M059J (cell line): ENCODE data around the gene ATP13A3. TPM values are rescaled to one million over a fixed set of nuclear protein-coding genes. Genes with fewer than 3 reads are reported as not detected.

Source experiments
- DNase-seq: peaks from one replicate; pipeline ENCODE4 v3.0.0-alpha.2; 2012; ENCODE audit warnings: low read depth
- total RNA-seq: library from RNA; depleted of rRNA; stranded (reverse); fragments of >200 nt; shearing (Covaris generic); gene quantifications from 2 replicates; pipeline ENCODE4 v1.2.3, GENCODE V29; 2014

ATP13A3 gene
- total RNA-seq, 1 experiment from 2014 or later, result 134 TPM

GRCh38 chr3:194475978-194476377 lies 10.8 kb downstream of the ATP13A3 start:
- peak; percentile 57 for DNase-seq

GRCh38 chr3:194475138-194475932 lies 11.5 kb downstream of the ATP13A3 start:
- DNase-seq, result no peak

GRCh38 chr3:194474675-194475074 lies 12.1 kb downstream of the ATP13A3 start:
- no peak for DNase-seq

- peak; percentile 78 for DNase-seq
Observed at GRCh38 chr3:194472290-194472920, 14.4 kb downstream of the ATP13A3 start.

- no peak for DNase-seq
Observed at GRCh38 chr3:194471863-194472262, 14.9 kb downstream of the ATP13A3 start.

- no peak for DNase-seq
Observed at GRCh38 chr3:194470615-194471014, 16.2 kb downstream of the ATP13A3 start.

- DNase-seq, result no peak
Observed at GRCh38 chr3:194469977-194470376, 16.8 kb downstream of the ATP13A3 start.

GRCh38 chr3:194468086-194468485 lies 18.7 kb downstream of the ATP13A3 start:
- peak; percentile 50 for DNase-seq

GRCh38 chr3:194466761-194467356 lies 19.9 kb downstream of the ATP13A3 start:
- DNase-seq, result peak; percentile 38

- DNase-seq, result no peak
Observed at GRCh38 chr3:194465920-194466570, 20.8 kb downstream of the ATP13A3 start.

GRCh38 chr3:194465246-194465645 lies 21.6 kb downstream of the ATP13A3 start:
- no peak for DNase-seq

GRCh38 chr3:194464692-194465091 lies 22.1 kb downstream of the ATP13A3 start:
- no peak for DNase-seq

GRCh38 chr3:194462936-194463335 lies 23.9 kb downstream of the ATP13A3 start:
- no peak for DNase-seq

GRCh38 chr3:194460566-194460965 lies 26.2 kb downstream of the ATP13A3 start:
- DNase-seq, result no peak

- DNase-seq, result no peak
Observed at GRCh38 chr3:194458131-194458530, 28.7 kb downstream of the ATP13A3 start.

- no peak for DNase-seq
Observed at GRCh38 chr3:194455481-194455880, 31.3 kb downstream of the ATP13A3 start.

- no peak for DNase-seq
Observed at GRCh38 chr3:194450341-194450740, 36.5 kb downstream of the ATP13A3 start.

GRCh38 chr3:194449913-194450312 lies 36.9 kb downstream of the ATP13A3 start:
- DNase-seq, result no peak

- DNase-seq, result no peak
Observed at GRCh38 chr3:194447657-194448056, 39.1 kb downstream of the ATP13A3 start.

GRCh38 chr3:194447161-194447560 lies 39.6 kb downstream of the ATP13A3 start:
- DNase-seq, result no peak

GRCh38 chr3:194446754-194447153 lies 40.0 kb downstream of the ATP13A3 start:
- DNase-seq, result no peak

GRCh38 chr3:194446172-194446571 lies 40.6 kb downstream of the ATP13A3 start:
- no peak for DNase-seq
